ENCODE data around the gene METTL5. TPM values are rescaled to one million over a fixed set of nuclear protein-coding genes. Genes with fewer than 3 reads are reported as not detected.

Gene METTL5
- total RNA-seq, 2 experiments from 2014 or later: 13.2 to 16.0 TPM

GRCh38 chr2:169778446-169778845 lies 46.3 kb downstream of the METTL5 start:
- H3K36me3 ChIP-seq (ENCODE audit: insufficient read depth, low read length): no peaks in the 10 kb centered on the region
- H3K4me1 ChIP-seq (ENCODE audit: insufficient read depth, low read length): no peaks in the 10 kb centered on the region
- no peak overlapping the region for H3K4me3 ChIP-seq (ENCODE audit: low read length)
- no peak overlapping the region for H3K27ac ChIP-seq (ENCODE audit: low read depth in 1 of 2, low read length in 2 of 2)
- ChIA-PET CTCF (no interaction called here), POLR2A (no interaction called here)
- no peaks in the 10 kb centered on the region for H3K9me3 Mint-ChIP-seq
- H3K36me3 Mint-ChIP-seq (ENCODE audit: low read depth): no peaks in the 10 kb centered on the region
- H3K4me1 Mint-ChIP-seq (ENCODE audit: low read depth): no peaks in the 10 kb centered on the region
- H3K9me3 ChIP-seq (ENCODE audit: control insufficient read depth in 1 of 2, insufficient read depth in 1 of 2, low read length in 2 of 2): no peaks in the 10 kb centered on the region
- H3K27me3 Mint-ChIP-seq: peaks cover 9% of the 10 kb centered on the region
- no peak for DNase-seq
- intact Hi-C loops (cut with DNase I, micrococcal nuclease): no loop called here
- no peak overlapping the region for H3K27ac Mint-ChIP-seq
- TF ChIP-seq CTCF (IDR thresholded peaks at IDR 0.05): no peak
- no peaks in the 10 kb centered on the region for H3K27me3 ChIP-seq (ENCODE audit: control insufficient read depth in 1 of 2, insufficient read depth in 2 of 2, low read length in 2 of 2)
- H3K4me3 Mint-ChIP-seq: no peak overlapping the region
- no peak for ATAC-seq (ENCODE audit: poor library complexity)

GRCh38 chr2:169776252-169776761 lies 48.4 kb downstream of the METTL5 start:
- Mint-ChIP-seq H3K27me3 (peaks cover 2% of the 10 kb centered on the region), H3K9me3 (no peaks in the 10 kb centered on the region), H3K4me3 (no peak overlapping the region), H3K27ac (no peak overlapping the region), H3K36me3 (ENCODE audit: low read depth) (no peaks in the 10 kb centered on the region), H3K4me1 (ENCODE audit: low read depth) (no peaks in the 10 kb centered on the region)
- no peak overlapping the region for H3K4me3 ChIP-seq (ENCODE audit: low read length)
- H3K9me3 ChIP-seq (ENCODE audit: control insufficient read depth in 1 of 2, insufficient read depth in 1 of 2, low read length in 2 of 2): no peaks in the 10 kb centered on the region
- H3K36me3 ChIP-seq (ENCODE audit: insufficient read depth, low read length): no peaks in the 10 kb centered on the region
- ATAC-seq (ENCODE audit: poor library complexity): no peak
- intact Hi-C loops (cut with DNase I, micrococcal nuclease): no loop called here
- TF ChIP-seq CTCF (IDR thresholded peaks at IDR 0.05): no peak
- DNase-seq: no peak
- ChIA-PET POLR2A (no interaction called here), CTCF (interaction anchor here (0.9 kb wide), 1 partner anchor 83 kb away, joined by 3 read pairs; the partner anchor contains the start of genes CFAP210 and PHOSPHO2)
- H3K4me1 ChIP-seq (ENCODE audit: insufficient read depth, low read length): no peaks in the 10 kb centered on the region
- no peak overlapping the region for H3K27ac ChIP-seq (ENCODE audit: low read depth in 1 of 2, low read length in 2 of 2)
- H3K27me3 ChIP-seq (ENCODE audit: control insufficient read depth in 1 of 2, insufficient read depth in 2 of 2, low read length in 2 of 2): no peaks in the 10 kb centered on the region

DNA sequence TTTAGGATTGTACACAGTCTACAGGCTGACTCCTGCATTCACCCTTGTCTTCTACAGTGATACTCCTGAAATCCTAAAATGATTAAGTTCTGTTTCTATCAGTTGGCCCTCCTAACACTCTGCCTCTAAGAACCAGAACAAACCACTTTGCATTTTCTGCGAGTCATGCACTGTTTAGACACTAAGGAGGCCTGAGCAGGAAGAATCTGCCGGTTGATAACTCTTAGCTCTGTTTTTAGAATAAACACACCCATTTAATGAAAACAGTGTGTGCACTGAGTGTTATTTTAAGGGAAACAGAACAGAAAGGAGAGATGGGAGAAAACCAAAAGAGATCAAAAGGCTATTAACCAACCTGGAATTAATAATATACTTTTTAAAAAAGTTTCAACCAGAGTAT lies 48.9 kb downstream of the METTL5 start:
- Histone ChIP-seq H3K4me1 (ENCODE audit: insufficient read depth, low read length) (no peaks in the 10 kb centered on the region), H3K36me3 (ENCODE audit: insufficient read depth, low read length) (no peaks in the 10 kb centered on the region), H3K9me3 (ENCODE audit: control insufficient read depth in 1 of 2, insufficient read depth in 1 of 2, low read length in 2 of 2) (no peaks in the 10 kb centered on the region), H3K27ac (ENCODE audit: low read depth in 1 of 2, low read length in 2 of 2) (no peak overlapping the region), H3K27me3 (ENCODE audit: control insufficient read depth in 1 of 2, insufficient read depth in 2 of 2, low read length in 2 of 2) (no peaks in the 10 kb centered on the region), H3K4me3 (ENCODE audit: low read length) (no peak overlapping the region)
- no peaks in the 10 kb centered on the region for H3K4me1 Mint-ChIP-seq (ENCODE audit: low read depth)
- ChIA-PET POLR2A (no interaction called here), CTCF (interaction anchor here (0.9 kb wide), 1 partner anchor 82 kb away, joined by 3 read pairs; the partner anchor contains the start of genes CFAP210 and PHOSPHO2)
- TF ChIP-seq CTCF (IDR thresholded peaks at IDR 0.05): no peak
- no peaks in the 10 kb centered on the region for H3K36me3 Mint-ChIP-seq (ENCODE audit: low read depth)
- no peak overlapping the region for H3K27ac Mint-ChIP-seq
- no peak overlapping the region for H3K4me3 Mint-ChIP-seq
- DNase-seq (no peak), ATAC-seq (ENCODE audit: poor library complexity) (no peak)
- no peaks in the 10 kb centered on the region for H3K27me3 Mint-ChIP-seq
- intact Hi-C loops (cut with DNase I, micrococcal nuclease): no loop called here
- no peaks in the 10 kb centered on the region for H3K9me3 Mint-ChIP-seq

Measured in CD4-positive, alpha-beta T cell (primary cell).